Measurements from ENCODE around the gene SAMD4A.

Gene SAMD4A

DNA sequence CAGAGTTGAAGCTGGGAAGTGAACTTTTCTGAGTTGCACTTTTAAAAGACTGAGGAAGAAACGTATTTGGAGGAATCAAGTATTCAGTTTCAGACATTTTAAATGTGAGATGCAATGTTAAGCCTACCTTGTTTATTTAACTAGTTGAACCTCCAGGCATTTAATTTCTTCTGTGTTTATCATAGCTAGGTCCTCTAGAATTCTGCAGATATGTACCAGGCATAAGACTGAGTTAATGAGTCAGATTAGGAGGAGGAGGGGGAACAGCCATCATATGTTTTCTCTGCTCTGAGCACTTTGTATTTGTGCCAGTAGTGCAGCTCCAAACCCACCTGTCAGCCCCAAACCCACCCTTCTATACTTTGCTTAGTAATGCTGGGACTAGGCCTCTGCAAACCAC lies 16.4 kb upstream of the SAMD4A start:
- H3K4me3 ChIP-seq (ENCODE audit: low read length), result no peak overlapping the region
- no peak for DNase-seq (ENCODE audit: low read depth)
- TF ChIP-seq, protein P1, sequence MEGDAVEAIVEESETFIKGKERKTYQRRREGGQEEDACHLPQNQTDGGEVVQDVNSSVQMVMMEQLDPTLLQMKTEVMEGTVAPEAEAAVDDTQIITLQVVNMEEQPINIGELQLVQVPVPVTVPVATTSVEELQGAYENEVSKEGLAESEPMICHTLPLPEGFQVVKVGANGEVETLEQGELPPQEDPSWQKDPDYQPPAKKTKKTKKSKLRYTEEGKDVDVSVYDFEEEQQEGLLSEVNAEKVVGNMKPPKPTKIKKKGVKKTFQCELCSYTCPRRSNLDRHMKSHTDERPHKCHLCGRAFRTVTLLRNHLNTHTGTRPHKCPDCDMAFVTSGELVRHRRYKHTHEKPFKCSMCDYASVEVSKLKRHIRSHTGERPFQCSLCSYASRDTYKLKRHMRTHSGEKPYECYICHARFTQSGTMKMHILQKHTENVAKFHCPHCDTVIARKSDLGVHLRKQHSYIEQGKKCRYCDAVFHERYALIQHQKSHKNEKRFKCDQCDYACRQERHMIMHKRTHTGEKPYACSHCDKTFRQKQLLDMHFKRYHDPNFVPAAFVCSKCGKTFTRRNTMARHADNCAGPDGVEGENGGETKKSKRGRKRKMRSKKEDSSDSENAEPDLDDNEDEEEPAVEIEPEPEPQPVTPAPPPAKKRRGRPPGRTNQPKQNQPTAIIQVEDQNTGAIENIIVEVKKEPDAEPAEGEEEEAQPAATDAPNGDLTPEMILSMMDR (IDR thresholded peaks at IDR 0.05; ENCODE audit: insufficient read depth, low read depth, low read length, missing control alignments), result no peak

DNA sequence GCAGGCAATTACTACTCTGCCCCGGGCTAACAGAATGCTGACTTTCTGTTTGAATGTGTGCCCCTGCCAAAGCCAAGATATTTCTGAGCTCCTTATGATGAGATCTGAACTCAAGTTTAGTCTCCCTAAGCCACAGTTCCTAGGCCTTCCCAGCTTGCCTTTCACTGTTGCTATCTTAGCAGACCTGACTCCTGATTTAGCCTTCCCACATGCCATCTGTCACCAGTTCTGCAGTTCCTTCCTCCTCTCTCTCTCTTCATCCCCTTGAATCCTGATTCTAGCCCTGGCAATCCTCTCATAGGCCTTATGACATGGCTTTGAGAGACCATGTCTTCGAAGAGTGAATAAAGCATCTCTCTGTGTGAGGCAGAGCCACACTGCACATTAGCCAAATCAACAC lies 12.5 kb upstream of the SAMD4A start:
- TF ChIP-seq, protein P1 (IDR thresholded peaks at IDR 0.05; ENCODE audit: insufficient read depth, low read depth, low read length, missing control alignments), result no peak

DNA sequence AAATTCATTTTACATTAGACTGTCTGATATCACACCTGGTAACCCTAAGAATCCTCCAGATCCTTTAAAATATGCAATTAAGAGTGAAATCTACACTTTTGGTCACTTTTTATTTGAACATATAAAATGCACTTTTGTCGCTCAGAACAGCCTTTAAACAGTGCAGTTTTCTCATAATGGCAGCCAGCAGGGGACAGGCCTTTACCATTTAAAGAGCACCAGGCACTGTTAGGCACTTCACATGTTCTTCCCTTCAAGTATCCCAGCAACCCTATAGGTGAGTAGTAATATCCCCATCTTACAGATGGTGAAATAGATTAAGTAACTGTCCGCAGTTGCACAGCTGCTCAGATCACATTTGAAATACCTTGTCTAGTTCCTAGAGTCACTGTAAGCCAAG lies 11.3 kb upstream of the SAMD4A start:
- no peak for DNase-seq (ENCODE audit: low read depth)
- no peak overlapping the region for H3K4me3 ChIP-seq (ENCODE audit: low read length)
- TF ChIP-seq, protein P1 (IDR thresholded peaks at IDR 0.05; ENCODE audit: insufficient read depth, low read depth, low read length, missing control alignments), result no peak

More for the DNA sequence above, 12.5 kb upstream of the SAMD4A start:
- DNase-seq (ENCODE audit: low read depth), result no peak
- H3K4me3 ChIP-seq (ENCODE audit: low read length), result no peak overlapping the region

DNA sequence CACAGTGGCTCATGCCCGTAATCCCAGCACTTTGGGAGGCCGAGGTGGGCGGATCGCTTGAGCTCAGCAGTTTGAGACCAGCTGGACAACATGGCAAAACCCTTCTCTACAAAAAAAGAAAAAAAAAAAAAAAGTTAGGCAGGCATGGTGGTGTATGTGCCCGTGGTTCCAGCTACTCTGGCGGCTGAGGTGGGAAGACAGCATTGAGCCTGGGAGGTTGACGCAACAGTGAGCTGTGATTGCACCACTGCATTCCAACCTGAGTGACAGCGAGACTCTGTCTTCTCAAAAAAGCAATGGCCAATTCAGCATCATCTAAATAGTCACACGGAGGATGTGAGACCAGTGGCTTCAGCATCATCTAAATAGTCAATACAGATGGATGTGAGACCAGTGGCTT lies 10.4 kb upstream of the SAMD4A start:
- DNase-seq (ENCODE audit: low read depth), result peak; percentile 27
- no peak overlapping the region for H3K4me3 ChIP-seq (ENCODE audit: low read length)
- TF ChIP-seq, protein P1 (IDR thresholded peaks at IDR 0.05; ENCODE audit: insufficient read depth, low read depth, low read length, missing control alignments), result no peak

DNA sequence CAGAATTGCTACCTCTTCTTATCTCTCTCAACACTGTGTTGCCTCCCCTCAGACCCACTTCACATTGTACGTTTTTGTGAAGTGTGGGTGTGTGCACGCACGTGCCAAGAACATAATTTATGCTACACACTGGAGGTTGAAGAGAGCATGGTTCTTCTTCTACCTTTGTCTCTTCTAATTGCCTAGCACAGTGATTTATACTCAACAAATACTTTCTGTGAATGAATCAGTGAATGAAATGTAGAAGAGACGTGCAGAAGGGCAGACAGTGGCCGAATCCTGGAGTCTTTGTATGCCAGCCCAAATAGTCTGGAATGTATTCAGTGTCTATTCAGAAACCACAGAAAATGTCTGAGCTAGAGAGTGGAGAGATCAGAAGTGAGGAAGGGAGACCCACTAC lies 4.6 kb upstream of the SAMD4A start:
- no peak overlapping the region for H3K4me3 ChIP-seq (ENCODE audit: low read length)
- DNase-seq (ENCODE audit: low read depth), result no peak
- TF ChIP-seq, protein P1 (IDR thresholded peaks at IDR 0.05; ENCODE audit: insufficient read depth, low read depth, low read length, missing control alignments), result no peak

DNA sequence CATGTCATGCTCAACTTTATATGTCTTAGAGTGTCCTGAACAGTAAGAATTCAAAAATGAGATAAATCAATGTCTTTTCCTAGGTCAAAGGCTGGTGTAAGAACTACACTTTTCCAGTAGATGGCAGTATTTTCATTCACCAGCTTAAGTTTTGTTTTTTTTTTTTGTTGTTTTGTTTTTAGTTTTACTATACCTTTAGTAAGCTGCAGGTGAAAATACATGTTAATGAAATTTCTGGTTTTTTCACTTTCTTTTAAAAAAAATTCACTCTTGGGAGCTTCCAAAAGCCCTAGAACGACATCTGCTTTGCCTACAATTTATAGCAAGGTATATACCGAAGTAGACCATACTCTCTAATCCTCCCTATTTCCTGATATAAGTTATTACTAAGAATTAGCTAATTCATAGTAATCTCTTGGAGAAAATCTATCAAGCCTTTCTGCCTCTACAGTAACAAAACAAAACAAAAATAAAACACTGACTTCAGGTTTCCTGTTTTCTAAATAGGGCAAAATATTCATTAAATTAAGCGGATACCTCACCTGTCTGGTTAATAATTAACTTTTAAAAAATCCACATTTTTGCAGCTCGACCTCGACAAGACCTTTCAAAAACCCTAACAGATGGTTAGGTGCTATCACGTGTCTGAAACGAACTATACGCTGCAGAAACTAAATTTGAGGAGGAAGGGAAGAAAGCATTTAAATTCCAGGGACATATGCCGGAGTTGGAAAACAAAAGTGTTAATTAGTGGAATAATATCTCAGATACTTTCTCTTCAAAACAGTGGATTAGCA lies 2.7 kb upstream of the SAMD4A start:
- TF ChIP-seq, protein P1 (IDR thresholded peaks at IDR 0.05; ENCODE audit: insufficient read depth, low read depth, low read length, missing control alignments), result peak; percentile 63
- peak; percentile 51 for DNase-seq (ENCODE audit: low read depth)
- peak overlapping the region; percentile 61 for H3K4me3 ChIP-seq (ENCODE audit: low read length)
